Endodermal cell (in vitro differentiated cells): ENCODE data around the gene TOPAZ1. TPM values are rescaled to one million over a fixed set of nuclear protein-coding genes. Genes with fewer than 3 reads are reported as not detected.

Source experiments
- DNase-seq: peaks from one replicate; pipeline ENCODE4 v3.0.0-alpha.2; 2017
- H3K27ac ChIP-seq: 2 replicates; pipeline ENCODE4 v1.5.1; 2013; ENCODE audit warnings: mild to moderate bottlenecking, low read depth, low read length, moderate library complexity
- H3K27me3 ChIP-seq: 2 replicates; pipeline ENCODE4 v1.6.1; 2013; ENCODE audit warnings: mild to moderate bottlenecking, low read length, moderate library complexity; ENCODE audit not compliant: insufficient read depth, control insufficient read depth, poor library complexity, severe bottlenecking
- H3K36me3 ChIP-seq: 2 replicates; pipeline ENCODE4 v1.7.0; 2013; ENCODE audit warnings: mild to moderate bottlenecking, low read length, moderate library complexity; ENCODE audit not compliant: control insufficient read depth, insufficient read depth
- H3K4me1 ChIP-seq: one replicate; pipeline ENCODE4 v1.7.0; 2013; ENCODE audit warnings: low read length; ENCODE audit not compliant: control insufficient read depth, insufficient read depth
- H3K4me3 ChIP-seq: 2 replicates; pipeline ENCODE4 v1.5.1; 2013; ENCODE audit warnings: mild to moderate bottlenecking, low read length, moderate library complexity
- H3K9ac ChIP-seq: 2 replicates; pipeline ENCODE4 v1.6.1; 2013; ENCODE audit warnings: mild to moderate bottlenecking, low read length, moderate library complexity; ENCODE audit not compliant: poor library complexity, severe bottlenecking; ENCODE audit errors: extremely low read depth
- H3K9me3 ChIP-seq: 2 replicates; pipeline ENCODE4 v1.6.1; 2013; ENCODE audit warnings: mild to moderate bottlenecking, low read length, moderate library complexity; ENCODE audit not compliant: control insufficient read depth
- H3K27ac Mint-ChIP-seq: 2 replicates; pipeline ENCODE4 v1.8.0; 2020; ENCODE audit warnings: mixed read lengths
- H3K27me3 Mint-ChIP-seq: 2 replicates; pipeline ENCODE4 v1.8.0; 2021; ENCODE audit warnings: mild to moderate bottlenecking, mixed read lengths; ENCODE audit not compliant: insufficient read depth
- H3K36me3 Mint-ChIP-seq: 2 replicates; pipeline ENCODE4 v1.8.0; 2020; ENCODE audit warnings: low read depth, mixed read lengths
- H3K4me1 Mint-ChIP-seq: 2 replicates; pipeline ENCODE4 v1.8.0; 2020; ENCODE audit warnings: mixed read lengths
- H3K4me3 Mint-ChIP-seq: 2 replicates; pipeline ENCODE4 v1.8.0; 2020; ENCODE audit warnings: mild to moderate bottlenecking, moderate library complexity, mixed read lengths
- H3K9me3 Mint-ChIP-seq: 2 replicates; pipeline ENCODE4 v1.8.0; 2020; ENCODE audit warnings: mild to moderate bottlenecking, mixed read lengths
- WGBS, 2 experiments: methylation state at CpG; one replicate each; pipeline versions ENCODE4 v1.1.5 to v1.1.7; 2013; ENCODE audit warnings: missing lambda C conversion rate in 2 of 2, mixed read lengths in 1 of 2; ENCODE audit not compliant: insufficient coverage in 1 of 2, insufficient read length in 1 of 2; 5-methylcytosine and 5-hydroxymethylcytosine counted together
- total RNA-seq, 2 donors: library from RNA; stranded (reverse); fragmentation: NEBNext Ultra II Directional in 1 of 2; extraction: Animal tissue kit (Norgen Biotek cat#: 25700) in 1 of 2; gene quantifications; 2 replicates in 1 of 2; 3 replicates in 1 of 2; pipeline ENCODE4 v1.2.1, GENCODE V29; 2021
- TF ChIP-seq, protein P1 (sequence below): fragments of 200-600 bp; sonication (generic); conservative IDR thresholded peaks from 2 replicates; pipeline ENCODE4 v1.5.0; 2021; ENCODE audit warnings: antibody characterized with exemption, mild to moderate bottlenecking

Gene TOPAZ1
- total RNA-seq, 2 donors from 2014 or later, result not detected

DNA sequence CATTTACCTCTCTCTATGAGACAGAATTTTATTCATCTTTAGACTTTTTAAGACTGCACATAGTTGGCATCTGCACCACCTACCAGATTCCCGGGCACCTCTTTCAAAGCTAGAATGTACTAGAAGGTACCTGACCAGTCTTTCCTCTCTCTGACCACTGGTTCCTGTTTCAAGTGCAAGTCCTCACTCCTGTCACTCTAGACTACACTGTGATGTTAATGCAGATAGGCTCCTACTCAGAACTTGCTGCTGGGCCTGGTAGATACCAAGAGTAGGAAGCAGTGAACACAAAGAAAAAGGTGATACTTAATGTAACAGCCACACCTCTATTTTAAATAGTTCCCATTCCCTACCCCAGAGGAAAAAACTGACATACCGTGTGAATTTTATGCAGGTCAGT is 88.8 kb downstream of the TOPAZ1 start:
- Mint-ChIP-seq H3K4me3 (no peak overlapping the region), H3K9me3 (no peaks in the 10 kb centered on the region), H3K27ac (no peak overlapping the region), H3K36me3 (no peaks in the 10 kb centered on the region), H3K27me3 (peaks cover 11% of the 10 kb centered on the region), H3K4me1 (no peaks in the 10 kb centered on the region)
- Histone ChIP-seq H3K27ac (no peak overlapping the region), H3K36me3 (no peaks in the 10 kb centered on the region), H3K9me3 (no peaks in the 10 kb centered on the region), H3K27me3 (no peaks in the 10 kb centered on the region), H3K4me3 (no peak overlapping the region), H3K4me1 (no peaks in the 10 kb centered on the region), H3K9ac (no peak overlapping the region)
- TF ChIP-seq, protein P1, sequence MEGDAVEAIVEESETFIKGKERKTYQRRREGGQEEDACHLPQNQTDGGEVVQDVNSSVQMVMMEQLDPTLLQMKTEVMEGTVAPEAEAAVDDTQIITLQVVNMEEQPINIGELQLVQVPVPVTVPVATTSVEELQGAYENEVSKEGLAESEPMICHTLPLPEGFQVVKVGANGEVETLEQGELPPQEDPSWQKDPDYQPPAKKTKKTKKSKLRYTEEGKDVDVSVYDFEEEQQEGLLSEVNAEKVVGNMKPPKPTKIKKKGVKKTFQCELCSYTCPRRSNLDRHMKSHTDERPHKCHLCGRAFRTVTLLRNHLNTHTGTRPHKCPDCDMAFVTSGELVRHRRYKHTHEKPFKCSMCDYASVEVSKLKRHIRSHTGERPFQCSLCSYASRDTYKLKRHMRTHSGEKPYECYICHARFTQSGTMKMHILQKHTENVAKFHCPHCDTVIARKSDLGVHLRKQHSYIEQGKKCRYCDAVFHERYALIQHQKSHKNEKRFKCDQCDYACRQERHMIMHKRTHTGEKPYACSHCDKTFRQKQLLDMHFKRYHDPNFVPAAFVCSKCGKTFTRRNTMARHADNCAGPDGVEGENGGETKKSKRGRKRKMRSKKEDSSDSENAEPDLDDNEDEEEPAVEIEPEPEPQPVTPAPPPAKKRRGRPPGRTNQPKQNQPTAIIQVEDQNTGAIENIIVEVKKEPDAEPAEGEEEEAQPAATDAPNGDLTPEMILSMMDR, result no peak
- no peak for DNase-seq
- WGBS, 2 experiments, result 98 to 100% methylated on average over 1 to 2 of the region's 2 CpGs

DNA sequence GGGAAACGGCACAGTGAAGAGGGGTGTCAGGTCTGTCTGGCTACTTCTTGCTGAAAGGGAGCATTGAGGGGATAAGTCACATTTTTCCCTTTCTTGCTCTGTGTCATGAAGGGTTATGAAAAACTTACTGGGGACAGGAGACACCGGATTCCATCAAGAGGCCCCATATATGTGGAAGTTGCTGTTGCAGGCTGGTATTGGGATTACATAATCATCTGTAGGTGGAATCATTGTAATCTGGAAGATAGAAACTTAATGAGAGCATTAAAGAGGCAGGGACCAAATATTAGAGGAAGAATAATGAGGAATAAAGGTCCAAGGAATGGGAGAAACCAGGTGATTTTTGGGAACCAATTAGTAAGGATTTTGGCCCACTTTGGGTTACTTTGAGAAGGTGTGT is 92.6 kb downstream of the TOPAZ1 start:
- H3K4me3 ChIP-seq, result no peak overlapping the region
- Mint-ChIP-seq H3K4me3 (no peak overlapping the region), H3K27me3 (peaks cover 9% of the 10 kb centered on the region), H3K36me3 (no peaks in the 10 kb centered on the region), H3K4me1 (peaks cover 9% of the 10 kb centered on the region), H3K9me3 (no peaks in the 10 kb centered on the region), H3K27ac (no peak overlapping the region)
- H3K27ac ChIP-seq, result no peak overlapping the region
- 78 to 86% methylated on average over 1 to 2 of the region's 2 CpGs for WGBS, 2 experiments
- peaks cover 3% of the 10 kb centered on the region for H3K4me1 ChIP-seq
- H3K9me3 ChIP-seq, result no peaks in the 10 kb centered on the region
- DNase-seq, result no peak
- H3K27me3 ChIP-seq, result no peaks in the 10 kb centered on the region
- H3K9ac ChIP-seq, result no peak overlapping the region
- TF ChIP-seq, protein P1, result peak; percentile 3
- H3K36me3 ChIP-seq, result no peaks in the 10 kb centered on the region

DNA sequence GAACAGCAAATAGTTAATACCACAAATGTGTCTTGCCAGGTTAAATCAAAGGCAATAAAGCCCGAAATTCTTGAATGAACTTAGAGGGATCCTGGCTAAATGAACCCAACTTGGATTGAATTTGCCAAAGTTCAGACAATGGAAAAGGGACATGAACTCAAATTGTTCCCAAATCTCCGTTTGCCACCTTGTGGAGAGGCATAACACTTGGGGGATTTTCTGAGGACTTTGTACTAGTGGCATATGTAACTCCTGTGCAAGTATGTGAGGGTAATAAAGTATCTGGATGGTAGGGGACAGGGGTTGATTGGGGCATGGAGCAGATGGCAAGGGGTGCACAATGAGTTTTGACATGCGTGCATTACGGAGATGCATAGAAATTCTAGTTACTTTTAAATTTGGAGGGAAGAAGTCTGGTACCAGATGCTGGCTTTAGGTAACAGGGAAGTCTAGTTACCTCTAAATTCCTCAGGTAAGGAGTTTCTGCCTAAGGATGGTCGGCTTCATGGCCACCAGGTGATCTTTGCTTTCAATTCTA is 95.6 kb downstream of the TOPAZ1 start:
- peak overlapping the region; percentile 88 for H3K4me3 Mint-ChIP-seq
- peaks cover 9% of the 10 kb centered on the region for H3K27me3 Mint-ChIP-seq
- Histone ChIP-seq H3K4me3 (peak overlapping the region; percentile 95), H3K9me3 (no peaks in the 10 kb centered on the region), H3K36me3 (no peaks in the 10 kb centered on the region), H3K27ac (no peak overlapping the region), H3K27me3 (no peaks in the 10 kb centered on the region), H3K9ac (no peak overlapping the region), H3K4me1 (peaks cover 3% of the 10 kb centered on the region)
- peak; percentile 52 for DNase-seq
- TF ChIP-seq, protein P1, result peak; percentile 62
- H3K36me3 Mint-ChIP-seq, result no peaks in the 10 kb centered on the region
- H3K9me3 Mint-ChIP-seq, result no peaks in the 10 kb centered on the region
- 60 to 68% methylated on average over 5 of the region's 5 CpGs for WGBS, 2 experiments
- H3K4me1 Mint-ChIP-seq, result peaks cover 21% of the 10 kb centered on the region
- H3K27ac Mint-ChIP-seq, result peak overlapping the region; percentile 99
